MCF 10A (cell line): ENCODE data around the gene NFIA. TPM values are rescaled to one million over a fixed set of nuclear protein-coding genes. Genes with fewer than 3 reads are reported as not detected.
"Not testable (repeated sequence)": the region's sequence is repeated elsewhere in the genome, so short reads cannot be mapped to it uniquely, and the experiment has no call there.

Experiments used
- BruUV-seq: library from RNA; stranded (reverse); fragments of 400-500 nt; replicated peaks from 2 replicates; lab custom pipeline; 2021; lab: Mats Ljungman, UMichigan
- CTCF ChIA-PET: fragments of 300-600 bp; sonication (Branson Sonifier 250); formaldehyde crosslinking; extraction: SDS; loops from one replicate; lab custom pipeline; 2021; ENCODE audit warnings: antibody characterized with exemption, inconsistent platforms; lab: Yijun Ruan, JAX
- POLR2A ChIA-PET: fragments of 300-600, 350-650 bp; sonication (Branson Sonifier 250); formaldehyde crosslinking; extraction: SDS; loops from one replicate; lab custom pipeline; 2020; ENCODE audit warnings: antibody characterized with exemption, inconsistent platforms; lab: Yijun Ruan, JAX
- DNase-seq: peaks from one replicate; pipeline ENCODE4 v3.0.0-alpha.2; 2018; ENCODE audit not compliant: unreplicated experiment
- H3K27ac Mint-ChIP-seq: one replicate; pipeline ENCODE4 v1.8.0; 2022; ENCODE audit warnings: mild to moderate bottlenecking, low read depth, mixed read lengths; ENCODE audit not compliant: unreplicated experiment
- H3K27me3 Mint-ChIP-seq: one replicate; pipeline ENCODE4 v1.8.0; 2022; ENCODE audit warnings: mixed read lengths; ENCODE audit not compliant: insufficient read depth, unreplicated experiment
- H3K36me3 Mint-ChIP-seq: one replicate; pipeline ENCODE4 v1.8.0; 2022; ENCODE audit warnings: mild to moderate bottlenecking, moderate library complexity, mixed read lengths; ENCODE audit not compliant: insufficient read depth, unreplicated experiment
- H3K4me1 Mint-ChIP-seq: one replicate; pipeline ENCODE4 v1.8.0; 2022; ENCODE audit warnings: mixed read lengths; ENCODE audit not compliant: insufficient read depth, unreplicated experiment
- H3K4me3 Mint-ChIP-seq: one replicate; pipeline ENCODE4 v1.8.0; 2022; ENCODE audit warnings: mild to moderate bottlenecking, moderate library complexity, mixed read lengths; ENCODE audit not compliant: unreplicated experiment
- H3K9me3 Mint-ChIP-seq: one replicate; pipeline ENCODE4 v1.8.0; 2022; ENCODE audit warnings: mixed read lengths; ENCODE audit not compliant: unreplicated experiment
- intact Hi-C: fragments of 100-400 bp; cut with micrococcal nuclease; formaldehyde crosslinking; loops from 2 replicates; pipeline ENCODE4 v1.14.1; 2022
- total RNA-seq: library from RNA; stranded (reverse); gene quantifications from 2 replicates; pipeline ENCODE4 v1.2.3, GENCODE V29; 2022
- TF ChIP-seq, protein P1 (sequence below): fragments of 200-600 bp; IDR thresholded peaks from one replicate; pipeline ENCODE4 v1.8.0; 2022; ENCODE audit warnings: antibody characterized with exemption, mild to moderate bottlenecking; ENCODE audit not compliant: unreplicated experiment

Gene NFIA
- total RNA-seq, 1 experiment from 2014 or later: 54.8 TPM

DNA sequence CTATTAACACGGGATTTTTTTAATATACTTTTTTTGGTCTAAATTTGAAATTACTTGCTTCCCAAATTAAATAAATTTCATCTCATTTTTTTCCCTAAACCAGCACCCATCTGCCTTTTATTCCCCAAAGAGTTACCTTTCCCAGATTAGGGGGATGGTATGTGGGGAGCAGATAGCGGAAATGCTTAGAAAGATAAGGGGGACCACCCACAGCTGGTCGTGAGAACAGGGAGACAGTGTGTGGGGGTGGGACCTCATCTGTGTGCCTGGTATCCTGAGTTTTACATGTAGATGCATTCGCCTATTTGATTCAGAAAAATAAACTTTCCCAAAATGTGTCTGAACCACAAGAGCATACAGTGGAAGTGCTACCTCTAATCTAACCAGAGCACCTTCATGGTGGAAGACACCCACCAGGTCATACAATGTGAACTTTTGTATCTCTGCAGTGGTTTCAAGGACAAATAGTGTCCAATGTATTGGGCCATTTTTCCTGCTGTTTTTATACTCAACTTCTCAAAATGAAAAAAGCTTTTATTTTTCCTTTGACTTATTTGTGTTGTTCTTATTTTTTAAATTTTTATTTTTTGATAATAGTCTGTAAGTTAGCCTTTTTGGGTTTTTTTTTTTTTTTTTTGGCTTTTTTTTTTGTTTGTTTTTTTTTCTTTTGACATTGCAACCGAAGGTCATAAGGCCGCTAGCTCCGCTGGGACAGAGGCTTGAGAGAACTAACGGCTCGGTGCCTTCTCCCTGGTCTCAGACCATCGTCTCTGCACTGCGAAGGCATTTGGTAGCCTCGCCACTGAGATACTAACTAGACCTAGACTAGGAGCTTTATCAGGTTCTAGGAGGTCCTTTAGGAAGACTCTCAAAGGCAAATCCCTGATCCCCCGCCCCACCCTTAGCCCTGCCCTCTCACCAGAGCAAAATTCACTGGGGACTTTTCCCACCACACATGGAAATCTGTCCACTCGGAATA lies 379.3 kb downstream of the NFIA start:
- Mint-ChIP-seq H3K4me3 (no peak overlapping the region), H3K4me1 (no peaks in the 10 kb centered on the region), H3K27ac (no peak overlapping the region), H3K9me3 (no peaks in the 10 kb centered on the region), H3K27me3 (no peaks in the 10 kb centered on the region), H3K36me3 (peaks cover 38% of the 10 kb centered on the region)
- TF ChIP-seq, protein P1, sequence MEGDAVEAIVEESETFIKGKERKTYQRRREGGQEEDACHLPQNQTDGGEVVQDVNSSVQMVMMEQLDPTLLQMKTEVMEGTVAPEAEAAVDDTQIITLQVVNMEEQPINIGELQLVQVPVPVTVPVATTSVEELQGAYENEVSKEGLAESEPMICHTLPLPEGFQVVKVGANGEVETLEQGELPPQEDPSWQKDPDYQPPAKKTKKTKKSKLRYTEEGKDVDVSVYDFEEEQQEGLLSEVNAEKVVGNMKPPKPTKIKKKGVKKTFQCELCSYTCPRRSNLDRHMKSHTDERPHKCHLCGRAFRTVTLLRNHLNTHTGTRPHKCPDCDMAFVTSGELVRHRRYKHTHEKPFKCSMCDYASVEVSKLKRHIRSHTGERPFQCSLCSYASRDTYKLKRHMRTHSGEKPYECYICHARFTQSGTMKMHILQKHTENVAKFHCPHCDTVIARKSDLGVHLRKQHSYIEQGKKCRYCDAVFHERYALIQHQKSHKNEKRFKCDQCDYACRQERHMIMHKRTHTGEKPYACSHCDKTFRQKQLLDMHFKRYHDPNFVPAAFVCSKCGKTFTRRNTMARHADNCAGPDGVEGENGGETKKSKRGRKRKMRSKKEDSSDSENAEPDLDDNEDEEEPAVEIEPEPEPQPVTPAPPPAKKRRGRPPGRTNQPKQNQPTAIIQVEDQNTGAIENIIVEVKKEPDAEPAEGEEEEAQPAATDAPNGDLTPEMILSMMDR: no peak
- ChIA-PET POLR2A (interaction anchor here (0.6 kb wide), 1 partner anchor 307 kb away, joined by 3 read pairs; no protein-coding TSS in a partner anchor), CTCF (interaction anchor here (1.7 to 2.1 kb wide), 2 partner anchors 8 to 27 kb away, joined by 4 to 7 read pairs; no protein-coding TSS in a partner anchor)
- DNase-seq: no peak
- BruUV-seq: no TSS peak
- intact Hi-C loops: no loop called here

DNA sequence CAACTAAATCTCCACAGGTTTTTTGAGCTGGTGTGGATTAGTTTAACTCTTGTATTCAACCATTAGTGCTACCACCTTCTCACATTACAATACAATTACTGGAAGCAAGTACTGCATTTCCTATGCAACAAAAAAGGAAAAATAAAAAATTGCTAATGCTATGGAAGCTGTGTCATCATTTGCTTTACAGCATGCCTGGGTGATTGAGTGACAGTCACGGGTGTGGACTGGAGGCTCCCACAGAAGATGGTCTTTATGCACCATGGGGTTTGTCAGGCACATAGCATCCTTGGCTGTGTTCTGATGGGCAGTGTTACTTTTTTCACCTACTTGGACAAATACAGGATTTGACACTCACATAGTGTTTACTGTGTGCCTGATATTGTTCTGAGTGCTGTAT lies 380.3 kb downstream of the NFIA start:
- CTCF ChIA-PET: interaction anchor here (0.6 to 2.1 kb wide), 4 partner anchors 9 to 383 kb away, joined by 4 to 7 read pairs (median 4); no protein-coding TSS in a partner anchor
- H3K9me3 Mint-ChIP-seq: no peaks in the 10 kb centered on the region
- TF ChIP-seq, protein P1: no peak
- no peaks in the 10 kb centered on the region for H3K27me3 Mint-ChIP-seq
- H3K27ac Mint-ChIP-seq: no peak overlapping the region
- H3K4me3 Mint-ChIP-seq: no peak overlapping the region
- intact Hi-C loops: no loop called here
- H3K4me1 Mint-ChIP-seq: no peaks in the 10 kb centered on the region
- peaks cover 31% of the 10 kb centered on the region for H3K36me3 Mint-ChIP-seq
- BruUV-seq: no TSS peak
- POLR2A ChIA-PET: no interaction called here
- DNase-seq: no peak

DNA sequence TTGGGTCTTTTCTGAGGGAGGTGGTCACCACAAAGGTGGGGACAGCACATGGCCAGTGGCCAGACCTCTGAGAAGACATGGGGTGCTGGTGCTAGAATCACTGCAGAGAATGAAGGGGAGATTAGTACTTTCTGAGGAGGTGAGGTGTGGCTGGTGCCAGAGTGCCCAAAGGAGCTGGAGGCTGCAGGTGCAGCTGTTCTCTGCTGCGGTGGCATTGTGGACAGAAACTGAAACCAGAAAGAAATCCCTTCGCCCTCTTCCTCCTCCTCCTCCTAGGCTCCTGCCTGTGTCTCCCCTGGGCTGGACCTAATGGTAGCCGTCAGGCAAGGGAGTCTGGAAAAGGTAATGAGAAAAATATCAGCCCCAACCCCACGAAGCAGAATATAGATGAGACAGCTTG lies 380.9 kb downstream of the NFIA start:
- TF ChIP-seq, protein P1: no peak
- ChIA-PET POLR2A (no interaction called here), CTCF (interaction anchor here (0.6 to 2.1 kb wide), 4 partner anchors 9 to 384 kb away, joined by 4 to 7 read pairs (median 4); no protein-coding TSS in a partner anchor)
- H3K27ac Mint-ChIP-seq: no peak overlapping the region
- intact Hi-C loops: no loop called here
- peaks cover 26% of the 10 kb centered on the region for H3K36me3 Mint-ChIP-seq
- H3K9me3 Mint-ChIP-seq: no peaks in the 10 kb centered on the region
- no peaks in the 10 kb centered on the region for H3K27me3 Mint-ChIP-seq
- H3K4me1 Mint-ChIP-seq: no peaks in the 10 kb centered on the region
- H3K4me3 Mint-ChIP-seq: no peak overlapping the region
- no TSS peak for BruUV-seq
- DNase-seq: no peak

DNA sequence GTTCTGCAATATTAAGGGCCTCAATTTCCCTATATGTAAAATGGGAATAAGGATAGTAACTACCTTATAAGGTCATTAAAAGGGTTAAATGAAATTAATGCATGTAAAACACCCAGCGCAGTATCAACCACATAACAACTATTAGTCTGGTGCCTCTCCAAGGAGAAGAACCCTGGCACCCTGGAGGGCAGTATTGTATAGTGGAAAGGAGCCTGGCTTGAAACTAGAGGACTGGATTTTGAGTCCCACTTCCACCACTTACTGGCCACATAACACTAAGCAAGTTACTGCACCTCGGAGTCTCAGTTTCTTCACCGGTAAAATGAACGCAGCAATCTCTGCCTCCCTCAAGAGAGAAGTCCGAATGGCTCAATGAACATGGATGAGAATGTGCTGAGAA lies 385.5 kb downstream of the NFIA start:
- CTCF ChIA-PET, H3K9me3 Mint-ChIP-seq, intact Hi-C loops, DNase-seq, POLR2A ChIA-PET, BruUV-seq, H3K4me1 Mint-ChIP-seq, H3K27me3 Mint-ChIP-seq, H3K27ac Mint-ChIP-seq, H3K4me3 Mint-ChIP-seq: not testable (repeated sequence)
- H3K36me3 Mint-ChIP-seq: peaks cover 13% of the 10 kb centered on the region
